HG03432 (cell line): ENCODE measurements around the gene BDH1.
"Not testable (repeated sequence)": the region's sequence is repeated elsewhere in the genome, so short reads cannot be mapped to it uniquely, and the experiment has no call there.

Experiments used
- ATAC-seq: cut with Tn5 transposase; IDR thresholded peaks from one replicate; pipeline ENCODE4 v1.9.1; 2021; ENCODE audit warnings: mild to moderate bottlenecking, moderate library complexity; ENCODE audit not compliant: unreplicated experiment

The BDH1 gene

DNA sequence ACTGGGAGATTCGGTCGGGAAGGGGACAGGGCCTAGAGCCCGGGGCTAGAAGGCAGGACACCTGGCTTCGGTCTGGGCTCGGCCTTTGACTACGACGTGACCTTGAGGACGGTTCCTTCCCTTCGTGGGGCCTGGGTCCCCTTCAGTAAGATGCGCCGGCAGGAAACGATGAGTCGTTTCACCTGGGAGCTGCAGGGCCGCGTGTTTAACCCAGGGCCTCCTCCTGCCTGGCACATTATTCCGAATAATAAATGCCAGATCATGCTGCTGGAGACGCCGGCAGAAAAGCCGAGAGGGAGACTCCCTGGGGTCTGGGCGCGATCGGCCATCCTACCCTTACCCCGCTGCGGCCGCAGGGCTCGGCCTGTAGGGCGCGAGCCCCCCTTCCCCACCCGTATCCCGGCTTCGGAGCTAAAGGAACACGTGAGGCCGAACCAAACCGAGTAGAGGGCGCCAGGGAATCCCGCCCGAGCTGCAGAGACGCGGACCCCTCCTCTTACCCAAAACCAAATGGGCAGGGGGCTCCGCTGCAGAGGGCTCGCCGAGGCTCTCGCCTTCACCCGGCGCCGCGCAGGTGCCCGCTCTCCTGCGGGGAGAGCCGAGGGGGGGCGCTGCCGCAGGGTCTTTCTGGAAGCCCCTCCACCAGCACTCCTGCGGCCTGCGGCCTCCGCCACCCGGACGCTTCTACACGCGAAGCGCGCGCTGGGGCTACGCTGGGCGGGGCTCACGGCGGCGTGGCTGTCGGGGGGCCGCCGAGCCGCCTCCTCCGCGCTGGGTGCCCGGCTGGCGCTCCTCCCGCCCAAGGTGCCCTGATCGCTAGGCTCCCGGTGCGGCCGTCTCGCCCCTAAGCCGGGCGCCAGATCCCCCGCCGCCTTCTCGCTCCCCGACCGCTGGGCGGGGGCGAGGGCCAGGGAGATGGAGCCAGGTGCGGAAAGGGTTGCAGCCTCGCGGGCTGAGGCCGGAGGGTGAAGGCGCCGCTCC, at the start of gene BDH1:
Gene BDH1, minus strand, starts transcription at position 688 of the 981 bp plus-strand sequence. CDS start 9,525 bp downstream, outside the sequence.
- peak; percentile 41 for ATAC-seq

DNA sequence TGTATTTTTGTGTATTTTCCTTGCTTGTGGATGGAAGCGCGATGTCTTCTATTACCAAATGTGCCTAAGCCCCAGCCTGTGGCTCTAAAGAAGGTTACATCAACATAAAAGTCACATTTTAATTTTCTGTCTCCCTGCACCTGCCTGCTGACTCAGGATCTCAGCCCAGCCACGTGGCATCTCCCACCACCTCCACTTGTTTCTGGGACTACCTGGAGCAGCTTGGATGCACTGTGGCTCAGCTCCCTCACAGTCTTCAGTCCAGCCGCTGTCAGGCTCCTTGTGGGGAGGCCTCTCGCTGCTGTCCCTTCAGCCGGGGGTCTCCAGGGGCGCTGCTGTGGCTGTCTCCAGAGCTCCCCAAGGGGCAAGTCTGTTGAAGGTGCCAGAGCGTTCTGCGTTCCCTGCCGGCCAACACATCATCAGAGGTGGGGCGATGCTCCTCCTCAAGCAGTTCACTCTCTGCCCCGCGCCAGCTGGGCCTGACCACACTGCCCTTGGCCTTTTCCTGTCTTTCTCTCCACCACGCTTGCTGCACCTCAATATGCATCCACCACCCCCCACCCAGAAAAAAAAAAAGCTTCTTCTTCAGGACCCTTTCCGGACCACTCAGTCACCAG, 47.7 kb upstream of the BDH1 start:
- ATAC-seq = no peak

DNA sequence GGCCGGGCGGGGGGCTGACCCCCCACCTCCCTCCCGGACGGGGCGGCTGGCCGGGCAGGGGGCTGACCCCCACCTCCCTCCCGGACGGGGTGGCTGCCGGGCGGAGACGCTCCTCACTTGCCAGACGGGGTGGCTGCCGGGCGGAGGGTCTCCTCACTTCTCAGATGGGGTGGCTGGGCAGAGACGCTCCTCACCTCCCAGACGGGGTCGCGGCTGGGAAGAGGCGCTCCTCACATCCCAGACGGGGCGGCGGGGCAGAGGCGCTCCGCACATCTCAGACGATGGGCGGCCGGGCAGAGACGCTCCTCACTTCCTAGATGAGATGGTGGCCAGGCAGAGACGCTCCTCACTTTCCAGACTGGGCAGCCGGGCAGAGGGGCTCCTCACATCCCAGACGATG, 46.6 kb upstream of the BDH1 start:
- not testable (repeated sequence) for ATAC-seq

DNA sequence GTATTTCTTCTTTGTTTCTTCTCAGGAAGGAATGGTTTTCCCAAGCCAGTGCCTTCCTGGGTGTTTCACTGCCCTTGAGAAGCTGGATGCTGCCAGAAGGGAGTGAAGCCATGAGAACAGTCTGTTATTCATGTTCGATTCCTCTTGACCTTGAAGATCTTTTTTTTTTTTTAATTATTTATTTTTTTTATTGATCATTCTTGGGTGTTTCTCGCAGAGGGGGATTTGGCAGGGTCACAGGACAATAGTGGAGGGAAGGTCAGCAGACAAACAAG, 45.7 kb upstream of the BDH1 start:
- ATAC-seq = not testable (repeated sequence)

DNA sequence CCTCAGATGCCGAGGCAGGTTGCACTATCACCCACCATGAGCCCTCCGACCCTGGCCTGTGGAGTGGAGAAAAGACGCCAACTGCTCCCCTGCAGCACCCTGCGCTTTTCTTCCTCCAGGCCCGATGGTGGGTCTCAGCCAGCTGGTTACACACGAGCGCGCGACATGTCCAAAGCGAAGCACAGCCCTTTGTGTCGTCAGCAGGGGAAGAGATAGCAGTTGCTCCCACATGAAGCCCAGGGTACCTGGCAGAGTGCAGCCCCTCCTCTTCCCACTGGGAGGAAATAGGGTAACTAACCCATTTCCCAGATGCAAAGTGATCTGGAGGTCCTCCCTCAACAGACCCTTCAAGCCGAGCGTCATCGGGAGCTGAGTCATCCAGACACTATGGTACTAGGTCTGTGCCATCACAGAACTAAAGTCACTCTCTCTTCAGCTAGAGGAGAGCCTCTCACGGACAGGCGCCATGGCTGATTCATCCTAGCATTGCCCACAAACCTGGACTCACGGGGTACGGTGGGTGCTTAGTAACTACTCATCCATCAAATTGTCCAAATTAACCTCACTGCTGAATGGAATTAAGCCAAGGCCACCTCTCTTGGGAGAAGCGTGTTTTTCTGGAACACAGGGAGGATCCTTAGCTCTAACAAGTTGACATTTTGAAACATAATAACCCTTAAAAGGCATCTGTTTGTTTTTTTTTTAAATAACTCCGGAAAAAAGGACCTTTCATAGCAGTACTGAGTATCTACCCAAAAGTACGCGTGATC, 45.2 kb upstream of the BDH1 start:
- ATAC-seq = no peak

GRCh38 chr3:197599089-197599765, 43.5 kb upstream of the BDH1 start:
- peak; percentile 81 for ATAC-seq

- ATAC-seq = no peak
Observed at GRCh38 chr3:197598404-197598980, 42.7 kb upstream of the BDH1 start.

DNA sequence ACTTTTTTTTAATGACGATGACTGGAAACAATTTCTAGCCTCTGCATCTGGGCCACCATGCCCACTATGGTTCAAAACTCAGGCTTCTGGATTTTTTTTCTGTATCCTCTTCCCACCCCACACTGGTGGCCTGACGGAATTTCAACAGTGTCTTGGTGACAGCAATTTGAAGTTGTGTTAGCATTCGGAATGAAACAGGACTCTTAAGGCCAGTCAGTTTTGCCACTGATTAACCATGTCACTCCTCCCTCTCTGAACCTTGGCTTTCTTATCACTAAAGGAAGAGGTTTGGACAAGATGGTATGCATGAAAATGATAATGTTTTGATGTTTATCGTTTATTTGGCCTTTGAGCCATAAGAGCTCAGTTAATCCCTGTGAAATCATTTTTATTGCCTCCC, 41.6 kb upstream of the BDH1 start:
- no peak for ATAC-seq

GRCh38 chr3:197595470-197596185, 39.9 kb upstream of the BDH1 start:
- no peak for ATAC-seq

DNA sequence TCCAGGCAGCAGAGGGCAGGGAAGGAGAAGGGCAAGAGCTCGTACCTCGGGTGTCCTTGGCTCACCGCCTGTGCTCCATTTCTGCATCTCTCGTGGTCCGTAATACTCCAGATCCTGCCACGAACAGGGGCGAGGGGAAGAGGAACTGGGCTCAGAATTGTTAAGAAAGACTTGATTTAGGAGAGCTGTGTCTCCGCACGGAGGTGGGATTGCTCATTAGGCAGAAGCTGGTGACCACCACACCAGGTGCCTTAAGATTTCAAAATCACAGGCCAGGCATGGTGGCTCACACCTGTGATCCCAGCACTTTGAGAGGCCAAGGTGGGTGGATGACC, 37.2 kb upstream of the BDH1 start:
- ATAC-seq = no peak

GRCh38 chr3:197592361-197593045, 36.7 kb upstream of the BDH1 start:
- no peak for ATAC-seq

DNA sequence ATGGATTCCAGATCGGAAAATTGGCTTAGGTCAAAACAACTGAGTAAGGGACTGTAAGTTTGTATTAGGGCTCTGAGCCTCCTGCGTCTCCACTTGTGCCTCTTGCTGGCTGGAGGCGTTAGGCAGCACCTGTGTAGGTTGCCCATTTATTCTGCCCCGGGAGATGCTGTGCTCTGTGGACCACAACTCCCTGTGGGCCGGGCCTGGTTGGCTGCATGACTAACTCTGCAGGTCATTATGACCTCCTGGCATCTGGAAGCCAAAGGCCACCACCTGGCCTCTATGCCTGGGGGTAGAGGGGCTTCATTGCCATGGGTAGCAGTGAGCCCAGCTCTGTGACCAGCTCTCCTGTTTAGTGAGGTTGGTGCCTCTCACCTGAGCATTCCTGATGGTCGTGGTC, 36.0 kb upstream of the BDH1 start:
- no peak for ATAC-seq

DNA sequence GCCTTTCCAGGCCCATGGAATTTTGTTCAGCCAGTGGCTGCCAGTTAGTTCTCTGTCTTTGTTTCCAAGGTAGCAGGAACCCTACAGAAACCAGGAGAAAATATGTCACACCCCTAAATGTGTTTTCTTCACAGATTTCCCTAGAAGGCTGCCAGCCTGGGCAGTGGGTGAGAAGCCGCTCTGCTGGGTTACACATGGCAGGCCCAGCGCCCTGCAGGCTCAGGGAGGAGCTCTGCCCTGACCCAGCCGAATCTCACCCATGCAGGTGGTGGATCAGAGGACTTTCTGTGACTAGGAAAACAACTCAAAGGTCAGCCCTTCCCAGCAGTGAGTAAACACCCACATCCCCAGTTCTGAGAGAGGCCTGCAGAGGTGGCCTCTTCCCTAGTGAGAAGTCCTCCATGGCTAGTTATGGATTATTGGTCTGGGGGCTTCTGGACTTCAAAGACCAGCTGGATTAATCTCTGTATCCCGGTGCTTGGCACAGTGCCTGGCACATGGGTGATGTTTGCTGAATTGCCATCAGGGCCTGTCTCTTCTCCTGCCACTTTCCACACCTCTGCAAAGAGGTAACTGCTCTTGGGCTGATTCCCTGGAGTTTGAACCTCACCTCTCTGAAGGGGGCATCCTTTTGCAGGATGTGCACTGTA, 34.7 kb upstream of the BDH1 start:
- ATAC-seq = no peak

DNA sequence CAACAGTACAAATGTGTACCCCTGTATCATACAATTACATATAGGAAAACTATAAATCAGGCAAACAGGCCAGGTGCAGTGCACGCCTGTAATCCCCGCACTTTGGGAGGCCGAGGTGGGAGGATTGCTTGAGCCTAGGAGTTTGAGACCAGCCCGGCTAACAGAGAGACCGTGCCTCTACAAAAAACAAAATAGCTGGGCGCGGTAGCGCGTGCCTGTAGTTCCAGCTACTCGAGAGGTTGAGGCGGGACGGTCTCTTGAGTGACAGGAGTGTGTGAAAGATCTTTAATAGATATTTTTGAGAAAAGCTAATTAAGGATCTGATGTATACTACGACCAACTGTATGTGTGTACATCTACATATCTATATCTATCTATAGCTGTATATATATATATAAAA, 33.8 kb upstream of the BDH1 start:
- no peak for ATAC-seq

DNA sequence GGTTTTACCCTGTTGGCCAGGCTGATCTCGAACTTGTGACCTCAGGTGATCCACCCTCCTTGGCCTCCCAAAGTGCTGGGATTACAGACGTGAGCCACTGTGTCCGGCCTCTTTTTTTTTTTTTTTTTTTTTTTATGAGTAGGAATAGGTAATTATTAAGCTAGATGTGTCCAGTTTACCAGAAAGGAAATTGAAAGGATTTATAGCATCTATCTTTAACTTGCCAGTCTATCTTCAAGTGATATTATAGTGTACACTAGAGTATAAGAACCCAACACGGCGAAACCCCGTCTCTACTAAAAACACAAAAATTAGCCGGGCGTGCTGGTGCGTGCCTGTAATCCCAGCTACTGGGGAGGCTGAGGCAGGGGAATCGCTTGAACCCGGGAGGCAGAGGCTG, 31.0 kb upstream of the BDH1 start:
- ATAC-seq = not testable (repeated sequence)

GRCh38 chr3:197586181-197586580, 30.4 kb upstream of the BDH1 start:
- ATAC-seq = no peak

DNA sequence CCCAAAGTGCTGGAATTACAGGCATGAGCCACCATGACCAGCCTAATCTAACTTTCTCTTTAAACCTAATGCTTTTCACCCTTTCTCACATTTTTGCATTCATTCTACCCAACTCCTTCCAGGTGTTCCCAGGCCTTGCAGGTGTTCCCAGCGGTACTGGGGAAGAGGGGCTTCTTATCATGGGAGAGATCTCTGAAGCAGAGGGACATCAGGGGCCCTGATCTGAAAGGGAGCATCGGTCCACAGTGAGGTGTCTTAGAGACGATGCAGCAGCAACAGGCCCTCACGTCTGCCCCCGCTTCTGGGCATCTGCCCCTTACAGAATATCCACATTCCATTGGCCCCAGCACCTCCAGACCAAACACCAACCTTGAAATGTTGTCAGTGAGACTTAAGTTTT, 29.0 kb upstream of the BDH1 start:
- no peak for ATAC-seq

- no peak for ATAC-seq
Observed at GRCh38 chr3:197583371-197583770, 27.6 kb upstream of the BDH1 start.

- ATAC-seq = no peak
Observed at GRCh38 chr3:197580253-197580691, 24.5 kb upstream of the BDH1 start.
